ENCODE data around the gene LSS. TPM values are rescaled to one million over a fixed set of nuclear protein-coding genes. Genes with fewer than 3 reads are reported as not detected.

Gene LSS
- total and polyA plus RNA-seq, 2 experiments from 2014 or later: 86.9 to 112 TPM

DNA sequence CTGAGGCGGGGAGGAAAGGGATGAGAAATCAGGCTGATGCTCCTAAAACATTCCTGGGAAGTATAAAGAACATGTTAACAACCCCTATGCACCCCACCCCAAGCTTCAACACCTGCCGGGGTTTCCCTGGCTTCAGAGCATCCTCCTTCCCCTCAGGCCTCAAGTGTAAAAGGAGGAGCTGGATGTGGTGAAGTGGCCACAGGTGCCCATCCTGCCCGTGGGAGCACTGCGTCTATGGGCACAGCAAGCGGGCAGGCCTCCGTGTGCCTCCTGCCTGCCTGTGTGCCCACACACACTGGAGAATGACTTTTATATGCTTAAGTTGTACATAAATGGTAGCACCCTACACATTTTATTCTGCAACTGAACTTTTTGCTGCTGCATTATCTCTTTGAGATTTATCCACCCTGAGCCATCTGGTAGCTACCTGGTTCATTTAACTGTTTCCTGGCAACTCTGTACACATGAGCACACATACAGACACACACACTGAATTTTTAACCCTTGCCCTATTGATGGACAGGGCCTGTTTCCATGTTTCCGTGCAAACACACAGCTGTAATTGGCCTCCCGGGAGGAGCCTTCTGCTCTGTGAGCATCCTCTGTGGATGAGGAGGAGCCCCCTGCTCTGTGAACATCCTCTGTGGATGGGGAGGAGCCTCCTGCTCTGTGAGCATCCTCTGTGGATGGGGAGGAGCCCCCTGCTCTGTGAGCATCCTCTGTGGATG, 59.8 kb downstream of the LSS start:
- Histone ChIP-seq H3K27ac (no peak overlapping the region), H3K9me3 (ENCODE audit: low read depth) (no peaks in the 10 kb centered on the region), H3K36me3 (no peaks in the 10 kb centered on the region), H3K4me1 (ENCODE audit: low read depth) (no peaks in the 10 kb centered on the region), H3K27me3 (no peaks in the 10 kb centered on the region), H3K4me3 (no peak overlapping the region)
- DNase-seq (ENCODE audit: low read depth in 1 of 2, low spot score in 1 of 2): no peak
- TF ChIP-seq, protein P1, sequence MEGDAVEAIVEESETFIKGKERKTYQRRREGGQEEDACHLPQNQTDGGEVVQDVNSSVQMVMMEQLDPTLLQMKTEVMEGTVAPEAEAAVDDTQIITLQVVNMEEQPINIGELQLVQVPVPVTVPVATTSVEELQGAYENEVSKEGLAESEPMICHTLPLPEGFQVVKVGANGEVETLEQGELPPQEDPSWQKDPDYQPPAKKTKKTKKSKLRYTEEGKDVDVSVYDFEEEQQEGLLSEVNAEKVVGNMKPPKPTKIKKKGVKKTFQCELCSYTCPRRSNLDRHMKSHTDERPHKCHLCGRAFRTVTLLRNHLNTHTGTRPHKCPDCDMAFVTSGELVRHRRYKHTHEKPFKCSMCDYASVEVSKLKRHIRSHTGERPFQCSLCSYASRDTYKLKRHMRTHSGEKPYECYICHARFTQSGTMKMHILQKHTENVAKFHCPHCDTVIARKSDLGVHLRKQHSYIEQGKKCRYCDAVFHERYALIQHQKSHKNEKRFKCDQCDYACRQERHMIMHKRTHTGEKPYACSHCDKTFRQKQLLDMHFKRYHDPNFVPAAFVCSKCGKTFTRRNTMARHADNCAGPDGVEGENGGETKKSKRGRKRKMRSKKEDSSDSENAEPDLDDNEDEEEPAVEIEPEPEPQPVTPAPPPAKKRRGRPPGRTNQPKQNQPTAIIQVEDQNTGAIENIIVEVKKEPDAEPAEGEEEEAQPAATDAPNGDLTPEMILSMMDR (IDR thresholded peaks at IDR 0.05; ENCODE audit: low read depth, low read length): no peak

DNA sequence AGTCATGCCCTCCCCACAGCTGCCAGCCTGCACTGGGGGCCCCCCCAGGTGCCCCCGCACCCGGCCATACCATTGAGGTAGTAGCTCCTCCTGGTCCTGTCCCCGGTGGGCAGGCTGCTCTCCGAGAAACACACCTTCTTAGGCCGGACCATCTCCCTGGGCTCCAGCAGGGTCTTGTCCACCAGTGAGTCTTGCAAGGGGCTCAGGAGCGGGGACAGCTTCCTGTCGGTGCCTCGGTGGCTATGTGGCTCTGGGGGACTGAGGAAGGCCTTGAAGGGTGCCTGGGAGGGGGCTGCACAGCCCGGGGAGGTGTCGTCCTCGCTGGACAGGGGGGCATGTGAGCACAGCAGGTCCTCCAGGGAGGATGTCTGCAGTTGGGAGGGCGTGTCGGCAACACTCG, 60.3 kb downstream of the LSS start:
- TF ChIP-seq, protein P1 (IDR thresholded peaks at IDR 0.05; ENCODE audit: low read depth, low read length): no peak
- Histone ChIP-seq H3K4me3 (no peak overlapping the region), H3K9me3 (ENCODE audit: low read depth) (no peaks in the 10 kb centered on the region), H3K4me1 (ENCODE audit: low read depth) (no peaks in the 10 kb centered on the region), H3K36me3 (no peaks in the 10 kb centered on the region), H3K27ac (no peak overlapping the region), H3K27me3 (no peaks in the 10 kb centered on the region)
- no peak for DNase-seq (ENCODE audit: low read depth in 1 of 2, low spot score in 1 of 2)

DNA sequence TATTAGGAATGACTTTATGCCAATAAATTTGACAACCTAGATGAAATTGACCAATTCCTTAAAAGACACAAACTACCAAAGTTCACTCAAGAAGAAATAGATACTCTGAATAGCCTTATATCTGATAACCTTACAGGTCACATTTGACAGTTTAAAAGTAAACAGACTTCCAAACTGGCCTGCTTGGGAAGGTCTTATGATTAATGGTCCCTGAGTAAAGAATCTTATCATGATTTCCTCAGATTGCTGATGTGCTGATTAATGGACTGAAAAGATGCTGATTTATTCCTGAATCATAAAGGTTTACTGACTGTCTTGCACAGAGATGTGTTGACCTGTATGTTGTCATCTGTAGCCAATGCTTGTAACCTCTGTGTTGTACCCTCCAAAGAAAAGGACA, 63.5 kb downstream of the LSS start:
- H3K27me3 ChIP-seq: no peaks in the 10 kb centered on the region
- no peaks in the 10 kb centered on the region for H3K36me3 ChIP-seq
- TF ChIP-seq, protein P1 (IDR thresholded peaks at IDR 0.05; ENCODE audit: low read depth, low read length): no peak
- H3K4me1 ChIP-seq (ENCODE audit: low read depth): no peaks in the 10 kb centered on the region
- DNase-seq (ENCODE audit: low read depth in 1 of 2, low spot score in 1 of 2): no peak
- no peak overlapping the region for H3K4me3 ChIP-seq
- H3K9me3 ChIP-seq (ENCODE audit: low read depth): no peaks in the 10 kb centered on the region
- H3K27ac ChIP-seq: no peak overlapping the region

DNA sequence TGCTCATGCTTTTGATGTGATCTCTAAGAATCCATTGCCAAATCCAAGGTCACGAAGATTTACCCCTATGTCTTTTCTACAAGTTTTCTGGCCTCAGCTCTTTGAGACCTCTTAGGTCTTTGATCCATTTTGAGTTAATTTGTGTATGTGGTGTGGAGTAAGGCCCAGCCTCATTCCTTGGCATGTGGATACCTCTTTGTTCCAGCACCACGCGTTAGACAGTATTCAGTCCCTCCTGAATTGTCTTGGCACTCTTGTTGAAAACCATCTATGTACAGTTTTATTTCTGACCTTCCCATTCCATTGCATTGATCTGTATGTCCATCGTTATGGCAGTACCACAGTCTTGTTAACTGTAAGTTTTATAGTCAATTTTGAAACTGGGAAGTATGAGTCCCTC, 65.2 kb downstream of the LSS start:
- DNase-seq (ENCODE audit: low read depth in 1 of 2, low spot score in 1 of 2): no peak
- Histone ChIP-seq H3K4me1 (ENCODE audit: low read depth) (no peaks in the 10 kb centered on the region), H3K36me3 (no peaks in the 10 kb centered on the region), H3K27me3 (no peaks in the 10 kb centered on the region), H3K4me3 (no peak overlapping the region), H3K27ac (no peak overlapping the region), H3K9me3 (ENCODE audit: low read depth) (no peaks in the 10 kb centered on the region)
- TF ChIP-seq, protein P1 (IDR thresholded peaks at IDR 0.05; ENCODE audit: low read depth, low read length): no peak

DNA sequence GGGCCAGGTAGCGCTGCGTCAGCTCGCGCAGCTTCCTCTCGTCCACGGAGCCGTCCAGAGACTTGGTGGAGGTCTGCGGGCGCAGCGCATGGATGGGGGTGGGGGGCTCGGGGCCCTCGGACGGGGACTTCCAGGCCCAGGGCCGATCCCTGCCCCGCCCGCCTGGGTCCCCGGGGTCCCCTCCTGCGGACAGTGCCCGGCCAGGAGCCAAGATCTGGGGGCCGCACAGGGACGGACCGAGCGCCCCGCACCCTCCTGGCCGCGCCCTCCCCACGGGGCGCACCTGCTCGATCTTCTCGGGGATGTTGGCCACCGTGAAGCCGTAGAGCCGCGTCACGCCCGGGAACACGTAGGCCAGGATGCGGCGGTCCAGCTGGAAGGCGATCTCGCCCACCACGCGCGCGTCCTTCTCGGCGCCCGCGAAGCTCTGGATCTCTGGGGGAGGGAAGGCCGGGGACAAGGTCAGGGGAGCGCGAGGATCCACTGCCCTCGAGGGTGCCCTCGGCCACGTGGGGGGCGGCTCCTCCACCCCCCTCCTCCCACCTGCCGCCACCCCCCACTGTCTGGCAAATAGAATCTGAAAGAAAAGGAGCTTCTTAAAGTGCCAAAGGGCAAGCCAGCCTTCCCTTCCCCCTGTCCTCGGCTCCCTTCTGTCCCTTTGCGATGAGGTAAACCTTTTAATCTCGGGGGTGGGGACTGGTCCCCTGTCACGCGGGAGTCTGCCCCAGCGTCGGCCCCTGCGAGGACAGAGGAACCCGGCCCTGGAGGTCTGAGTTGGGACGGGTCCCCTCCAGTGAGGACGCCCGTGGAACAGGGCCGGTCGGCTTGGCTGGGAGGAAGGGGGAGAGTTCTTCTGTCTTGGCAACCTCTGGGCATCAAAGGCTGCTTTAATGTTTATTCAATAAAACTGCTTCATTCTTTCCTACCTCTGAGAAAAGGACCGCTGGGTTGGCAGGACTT, 66.7 kb downstream of the LSS start:
- Histone ChIP-seq H3K4me3 (no peak overlapping the region), H3K9me3 (ENCODE audit: low read depth) (no peaks in the 10 kb centered on the region), H3K36me3 (no peaks in the 10 kb centered on the region), H3K27me3 (no peaks in the 10 kb centered on the region), H3K4me1 (ENCODE audit: low read depth) (no peaks in the 10 kb centered on the region), H3K27ac (no peak overlapping the region)
- no peak for DNase-seq (ENCODE audit: low read depth in 1 of 2, low spot score in 1 of 2)
- TF ChIP-seq, protein P1 (IDR thresholded peaks at IDR 0.05; ENCODE audit: low read depth, low read length): no peak

All from cardiac muscle cell (in vitro differentiated cells and primary cell).